GM21447 (cell line): ENCODE data around the gene NID2.

Source experiments
- ATAC-seq: cut with Tn5 transposase; IDR thresholded peaks from one replicate; pipeline ENCODE4 v1.9.1; 2021; ENCODE audit not compliant: unreplicated experiment

NID2 gene

DNA sequence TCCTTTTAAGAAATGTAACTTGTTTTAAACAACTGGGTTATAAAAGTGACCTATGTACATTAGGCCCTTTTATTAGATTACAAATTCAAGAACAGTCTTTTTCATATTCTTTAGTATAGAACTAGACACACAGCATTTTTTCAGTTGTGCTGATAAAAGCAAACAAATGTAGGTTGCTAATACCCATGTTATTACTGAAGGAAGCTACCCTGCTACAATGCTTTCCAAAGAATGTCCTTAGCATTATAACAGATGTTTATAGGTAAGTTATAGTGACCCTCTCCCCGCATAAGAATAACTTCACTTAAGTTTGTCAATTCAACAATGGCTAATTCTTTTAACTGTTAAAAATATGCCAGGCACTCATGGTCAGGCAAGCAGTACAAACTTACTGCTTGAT lies 61.6 kb downstream of the NID2 start:
- ATAC-seq: no peak

DNA sequence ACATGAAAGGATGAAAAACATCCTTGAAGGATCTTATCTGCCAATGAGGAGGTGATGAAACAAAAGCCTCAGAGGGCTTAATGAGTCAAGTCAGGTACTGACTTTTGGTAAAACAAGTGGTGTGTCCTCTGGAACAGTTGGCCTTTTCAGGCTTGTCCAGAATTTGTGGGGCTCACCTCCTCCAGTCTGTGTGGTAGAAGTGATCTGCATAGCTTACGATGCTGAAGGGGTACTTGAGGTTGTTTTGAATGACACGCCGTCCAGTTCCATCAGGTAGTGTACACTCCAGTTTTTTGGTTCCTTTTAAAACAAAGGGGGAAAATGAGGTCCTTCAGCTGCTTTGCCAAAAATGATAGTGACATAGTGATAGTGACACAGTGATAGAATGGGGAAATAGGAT lies 62.5 kb downstream of the NID2 start:
- no peak for ATAC-seq

DNA sequence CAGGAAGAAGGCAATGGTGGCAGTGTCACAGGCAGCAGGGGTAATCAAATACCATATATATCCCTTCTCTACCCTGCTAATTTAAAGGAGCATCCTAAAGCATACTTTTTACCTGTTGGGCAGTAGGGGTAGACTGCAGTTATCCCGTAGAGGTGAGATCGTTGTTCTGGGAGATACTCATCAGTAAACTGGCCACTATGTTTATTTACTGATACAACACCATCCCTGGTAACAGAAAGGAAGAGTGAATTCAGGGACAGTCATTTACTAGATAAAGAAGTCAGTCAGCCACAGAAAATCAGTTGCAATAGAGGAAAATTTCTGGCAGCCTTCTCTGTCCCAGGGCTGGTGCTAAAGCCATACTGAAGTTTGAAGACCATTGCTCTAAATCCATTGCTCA lies 63.2 kb downstream of the NID2 start:
- ATAC-seq: no peak

DNA sequence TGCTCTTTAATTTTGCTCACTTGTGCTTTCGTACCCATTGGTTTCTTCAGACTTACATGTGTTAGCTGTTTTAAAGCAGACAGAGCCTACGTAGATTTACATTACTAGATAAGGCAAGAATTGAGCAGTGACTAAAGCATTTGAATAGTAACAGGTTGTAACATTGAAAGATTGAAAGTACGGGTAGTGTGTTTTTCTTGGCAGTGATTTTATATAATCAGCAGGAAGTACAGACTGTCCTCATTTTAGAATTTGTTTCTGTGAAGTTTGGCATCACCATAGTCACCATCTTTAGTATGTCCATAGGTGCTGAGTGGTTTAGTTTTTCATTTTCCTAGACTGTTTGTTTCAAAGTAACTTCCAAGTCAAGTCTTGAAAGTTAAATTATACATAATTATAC lies 65.5 kb downstream of the NID2 start:
- ATAC-seq: no peak

DNA sequence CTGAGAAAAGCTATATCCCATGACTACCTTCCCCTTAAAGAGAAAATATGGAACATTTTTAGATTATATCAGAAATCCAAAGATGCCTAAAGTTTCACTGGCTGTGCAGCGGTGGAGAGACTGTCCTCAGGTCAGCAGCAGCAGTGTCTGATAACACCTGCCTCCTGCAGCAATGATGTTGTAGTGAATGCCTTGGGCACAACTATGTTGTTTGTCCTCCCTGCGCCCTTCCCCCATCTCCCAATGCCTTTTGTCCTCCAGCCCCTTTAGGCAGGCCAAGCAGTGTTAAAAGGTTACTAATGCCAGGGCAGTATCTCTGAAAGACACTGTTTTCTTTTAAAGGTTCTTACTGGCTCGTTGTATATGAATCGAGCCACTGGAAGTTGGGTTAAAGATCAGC lies 66.3 kb downstream of the NID2 start:
- ATAC-seq: no peak

DNA sequence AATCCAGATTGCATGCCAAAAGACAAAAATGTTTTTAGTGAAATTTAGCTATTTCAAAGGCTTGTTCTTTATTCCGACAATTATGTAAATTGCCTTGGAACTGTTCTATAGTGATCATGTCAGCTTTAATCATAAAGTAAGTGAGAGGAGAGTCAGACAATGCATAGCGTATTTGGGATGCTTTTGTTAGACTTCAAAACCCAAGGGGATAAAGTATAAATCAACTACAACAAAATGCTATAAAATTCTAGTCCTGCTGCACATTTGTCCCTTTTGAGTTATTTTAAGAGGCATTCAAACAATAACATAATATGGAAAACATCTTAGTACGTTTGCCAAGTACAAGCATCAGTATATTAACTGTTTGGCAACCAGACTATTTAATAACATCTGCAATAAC lies 68.2 kb downstream of the NID2 start:
- no peak for ATAC-seq

DNA sequence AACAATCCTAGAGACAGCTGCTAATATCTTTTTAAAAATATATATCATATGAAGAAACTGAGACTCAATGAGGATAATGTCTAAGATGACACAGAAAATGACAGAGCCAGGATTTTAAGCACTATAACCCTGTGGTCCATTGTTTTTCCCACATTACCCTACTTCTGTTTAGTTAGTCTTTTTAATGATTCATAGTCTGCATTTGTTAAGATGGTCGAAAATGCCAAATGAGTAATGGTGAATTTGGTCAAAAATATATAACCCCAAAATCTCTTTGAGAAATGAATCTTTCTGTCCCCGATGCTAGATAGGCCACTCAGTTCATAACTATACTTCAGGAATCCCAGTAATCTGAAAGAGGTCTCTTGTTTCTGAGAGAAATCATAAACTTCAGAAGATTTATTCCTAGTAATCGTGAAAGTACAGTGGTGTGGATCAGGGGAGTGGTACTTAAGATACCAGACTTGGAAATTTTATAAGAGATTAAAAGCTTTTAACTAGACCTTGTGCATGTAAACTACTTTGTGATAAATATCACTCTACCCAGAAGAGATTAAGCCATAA lies 68.8 kb downstream of the NID2 start:
- ATAC-seq: no peak

DNA sequence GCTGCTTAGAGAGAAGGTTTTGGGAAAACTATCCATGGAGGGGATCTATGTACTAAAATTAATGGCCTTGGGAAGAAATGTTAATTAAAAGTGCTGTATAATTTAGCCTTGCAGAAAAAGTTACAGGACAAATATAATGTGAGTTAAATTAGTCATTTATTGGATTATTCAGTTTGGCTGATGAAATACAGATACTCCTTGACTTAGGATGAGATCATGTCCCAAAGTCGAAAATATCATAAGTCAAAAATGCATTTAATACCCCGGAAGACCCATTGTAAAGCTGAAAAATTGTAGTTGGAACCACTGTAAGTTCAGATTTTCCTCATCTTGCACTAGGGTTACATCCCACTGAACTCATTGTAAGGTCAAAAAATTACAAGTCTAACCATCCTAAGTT lies 69.8 kb downstream of the NID2 start:
- ATAC-seq: no peak

DNA sequence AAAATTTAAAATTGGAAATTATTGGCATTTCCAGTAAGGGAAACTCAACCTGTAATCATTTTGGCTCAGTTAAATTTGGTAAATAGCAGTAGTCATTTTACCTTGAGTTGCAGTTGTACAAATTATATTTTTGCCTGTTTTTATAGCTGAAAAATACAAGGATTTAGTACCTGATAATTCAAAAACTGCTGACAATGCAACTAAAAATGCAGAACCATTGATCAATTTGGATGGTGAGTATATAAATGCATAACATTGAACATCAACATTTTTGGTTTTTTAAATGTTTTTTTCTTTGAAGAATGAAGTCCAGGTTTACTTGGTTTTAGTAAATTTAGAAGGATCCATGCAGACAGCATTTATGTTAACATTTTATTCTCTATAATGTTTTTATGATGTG lies 70.5 kb downstream of the NID2 start:
- no peak for ATAC-seq

DNA sequence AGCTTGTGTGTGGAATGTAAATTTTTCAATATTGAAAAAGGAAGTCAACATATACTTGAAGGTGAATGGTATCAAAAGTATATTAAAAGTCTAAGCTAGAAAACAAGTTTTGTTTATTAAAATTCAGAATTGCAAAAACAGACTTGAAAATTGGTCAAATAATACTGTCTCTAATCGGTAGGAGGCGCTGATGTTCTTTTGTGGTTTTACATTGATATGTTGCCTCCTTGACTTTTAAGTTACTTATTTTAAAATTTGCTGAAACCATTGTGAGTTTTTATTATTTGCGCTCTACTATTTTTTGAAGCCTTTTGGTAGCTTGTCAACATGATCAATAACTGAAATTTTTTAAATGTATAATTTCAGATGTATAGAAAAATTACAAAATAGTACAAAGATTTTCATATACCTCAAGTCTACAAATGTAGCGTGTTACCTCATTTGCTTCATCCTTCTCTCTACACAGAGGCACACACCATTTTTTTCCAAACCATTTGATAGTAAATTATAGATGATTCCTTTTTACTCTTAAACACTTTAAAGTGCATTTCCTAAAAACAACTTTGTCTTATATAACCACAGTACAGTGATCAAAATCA lies 72.6 kb downstream of the NID2 start:
- no peak for ATAC-seq

DNA sequence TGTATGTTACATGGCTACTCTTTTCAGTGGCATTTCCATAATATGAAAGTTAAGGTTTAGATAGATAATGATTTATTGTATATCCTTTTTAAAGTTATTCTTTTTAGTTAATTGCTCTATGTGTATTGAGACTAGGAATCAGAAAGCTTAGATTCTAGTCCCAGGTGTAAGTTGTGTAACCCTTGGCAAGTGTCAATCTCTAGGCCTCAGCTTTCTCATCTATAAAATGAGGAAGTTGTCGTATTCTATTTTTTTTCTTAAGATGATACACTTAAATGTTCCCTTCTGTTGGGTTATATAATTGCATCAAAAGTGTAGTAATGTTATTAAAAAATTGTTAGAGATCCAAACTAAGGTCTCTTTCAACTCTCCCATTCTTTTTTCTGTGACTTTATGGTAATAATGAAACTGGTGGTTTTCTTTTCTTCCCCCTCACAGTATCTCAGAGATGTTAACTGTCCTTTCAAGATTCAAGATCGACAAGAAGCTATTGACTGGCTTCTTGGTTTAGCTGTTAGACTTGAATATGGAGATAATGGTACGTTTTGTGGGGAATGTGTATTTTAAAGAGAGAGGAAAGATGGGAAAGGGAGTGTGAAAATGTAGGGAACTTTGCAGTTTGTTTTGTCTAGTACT lies 75.5 kb downstream of the NID2 start:
- no peak for ATAC-seq

DNA sequence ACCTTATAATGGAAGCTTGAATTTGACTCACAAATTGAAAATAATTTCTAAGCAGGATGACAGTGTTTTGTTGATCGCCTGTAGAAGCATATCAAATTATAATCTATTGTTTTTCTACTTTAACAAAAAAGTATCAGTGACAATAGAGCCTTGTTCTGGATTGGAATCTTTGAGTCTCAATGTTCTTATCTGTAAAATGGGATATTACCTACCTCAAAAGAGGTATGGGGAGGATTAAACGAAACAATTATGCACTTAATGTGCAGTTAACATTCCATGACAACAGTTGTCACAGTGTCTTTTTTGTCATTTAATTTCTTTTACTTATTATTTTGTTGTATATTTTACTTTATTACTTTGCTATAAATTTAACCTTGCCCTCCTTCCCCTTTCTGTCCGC lies 78.4 kb downstream of the NID2 start:
- ATAC-seq: no peak

DNA sequence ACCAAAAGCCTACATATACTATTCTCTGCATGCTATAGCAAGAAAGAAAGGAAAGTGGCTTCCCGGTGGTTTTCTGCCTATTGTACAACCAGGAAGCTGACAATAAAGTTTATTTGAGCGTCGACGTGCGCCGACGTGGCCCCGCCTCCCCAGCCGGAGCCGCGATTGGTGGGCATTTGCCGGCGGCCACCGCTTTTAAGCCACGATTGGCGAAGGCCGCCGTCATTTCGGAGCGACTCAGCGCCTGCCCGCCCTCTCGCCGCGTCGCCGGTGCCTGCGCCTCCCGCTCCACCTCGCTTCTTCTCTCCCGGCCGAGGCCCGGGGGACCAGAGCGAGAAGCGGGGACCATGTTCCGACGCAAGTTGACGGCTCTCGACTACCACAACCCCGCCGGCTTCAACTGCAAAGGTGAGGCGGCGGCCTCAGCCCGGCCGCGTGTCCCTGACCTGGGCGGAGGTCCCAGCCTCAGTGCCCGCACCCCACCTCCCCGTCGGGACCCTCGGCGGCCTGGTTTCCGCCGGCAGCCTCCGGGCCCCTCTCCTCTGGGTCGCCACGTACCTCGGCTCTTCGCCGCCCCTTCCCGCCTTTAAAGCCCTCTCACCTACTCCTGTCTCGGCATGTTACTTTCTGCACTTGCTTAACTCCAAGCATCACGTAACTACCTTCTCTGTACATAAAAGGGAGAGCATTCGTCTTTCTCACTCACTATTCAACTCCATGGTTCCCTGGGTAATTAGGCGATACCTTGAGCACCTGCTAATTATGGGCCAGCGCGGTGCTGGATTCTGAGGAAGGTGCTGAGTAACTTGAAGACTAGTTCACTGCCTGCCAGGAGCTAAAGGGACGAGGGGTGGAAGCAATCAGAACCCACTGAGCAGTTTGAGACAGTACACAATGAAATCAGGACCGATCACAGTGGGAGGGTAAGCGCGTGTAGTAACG lies 79.3 kb downstream of the NID2 start, which contains the start of gene RTRAF:
Gene RTRAF, plus strand, starts transcription at position 254 of the 942 bp plus-strand sequence. Its CDS starts 94 bp downstream, at position 348.
- ATAC-seq: peak; percentile 96

DNA sequence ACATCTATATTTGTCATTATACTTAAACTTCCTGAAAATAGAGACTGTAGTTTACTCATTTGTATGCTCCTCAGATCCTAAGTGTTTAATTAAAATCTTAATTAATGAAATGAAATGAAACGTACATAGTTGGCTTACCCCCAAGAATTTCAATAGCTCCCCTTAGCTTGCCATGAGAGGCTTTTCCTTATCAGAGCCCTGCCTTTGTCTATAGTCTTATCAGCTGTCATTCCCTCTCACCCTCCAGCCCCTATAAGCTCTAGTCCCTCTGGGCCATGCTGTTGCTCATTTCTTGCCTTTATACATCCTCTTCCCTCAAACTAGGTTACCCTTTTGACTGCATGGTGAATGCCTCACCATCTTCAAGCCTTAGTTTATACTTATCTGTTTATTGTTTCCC lies 80.6 kb downstream of the NID2 start:
- ATAC-seq: no peak

DNA sequence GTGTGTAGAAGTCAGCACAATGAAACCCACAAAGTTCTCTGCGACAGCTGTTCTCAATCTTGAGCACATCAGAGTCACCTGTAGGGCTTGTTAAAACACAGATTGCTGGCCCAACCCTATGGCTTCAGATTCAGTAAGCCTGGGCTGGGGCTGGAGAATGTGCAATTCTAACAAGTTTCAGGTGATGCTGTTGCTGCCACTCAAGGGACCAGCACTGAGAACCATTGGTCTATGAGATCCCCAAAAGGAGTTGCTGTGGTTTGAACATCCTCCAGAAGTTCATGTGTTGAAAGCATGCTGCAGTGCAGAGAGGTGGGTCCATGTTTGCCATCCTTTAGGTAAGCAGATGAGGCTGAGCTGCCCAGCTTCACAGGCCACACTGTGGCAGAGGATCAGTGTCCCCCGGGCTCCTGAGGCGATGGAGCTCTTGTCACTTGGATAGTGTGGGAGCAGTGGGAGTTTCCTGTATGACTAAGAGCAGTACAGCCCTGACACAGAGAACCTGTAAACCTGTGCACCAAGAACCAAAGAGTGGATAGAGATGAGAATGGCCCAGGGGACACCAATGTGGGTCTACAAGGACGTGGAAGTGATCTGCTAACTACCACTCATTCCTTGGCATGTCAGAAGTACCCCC lies 87.5 kb downstream of the NID2 start:
- no peak for ATAC-seq

DNA sequence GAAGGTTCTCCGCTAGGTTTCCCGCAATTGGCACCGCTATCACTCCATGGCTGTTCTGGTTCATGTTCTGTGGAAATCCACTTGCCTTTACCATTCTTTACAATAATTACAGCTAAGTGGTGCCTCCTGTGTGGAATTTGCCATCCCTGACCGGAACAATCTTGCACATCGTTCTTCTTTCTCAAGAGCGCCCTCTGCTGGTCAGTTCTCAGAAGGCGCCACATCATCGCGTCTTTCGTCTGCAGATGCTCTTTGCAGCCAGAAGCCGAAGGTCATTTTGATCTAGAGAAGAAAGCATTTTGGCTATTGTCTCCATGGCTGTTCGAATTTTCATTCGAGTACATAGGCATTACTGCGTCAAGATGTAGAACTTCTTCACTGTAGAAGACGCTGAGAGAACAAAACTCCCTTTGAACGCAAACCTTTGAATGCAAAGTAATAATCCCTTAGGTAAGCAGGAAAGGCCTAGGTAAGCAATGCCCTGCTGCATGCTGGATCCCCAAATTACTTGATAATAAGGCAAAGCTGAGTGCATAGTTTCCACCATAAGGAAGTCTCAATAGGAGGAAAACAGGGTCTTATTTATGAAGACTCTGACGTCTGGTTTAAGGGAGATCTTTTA lies 89.7 kb downstream of the NID2 start:
- ATAC-seq: peak; percentile 63

DNA sequence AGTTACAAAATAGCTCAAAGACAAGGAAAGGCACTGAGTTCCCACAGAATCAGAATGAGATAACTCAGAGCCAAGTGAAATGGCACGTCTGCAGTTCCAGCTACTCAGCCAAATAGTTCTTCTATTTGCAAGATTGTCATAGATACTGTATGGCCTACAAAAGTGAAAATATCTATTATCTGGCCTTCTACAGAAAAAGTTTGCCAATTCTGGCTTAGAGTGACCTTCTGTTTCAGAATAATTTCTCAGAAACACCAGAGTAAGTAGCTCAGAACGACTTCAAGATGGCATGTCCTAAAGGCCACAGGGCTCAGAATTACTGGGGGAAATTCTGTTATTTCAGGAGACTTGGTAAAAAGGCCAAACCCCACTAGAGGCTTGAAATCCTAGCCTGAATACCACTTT lies 90.2 kb downstream of the NID2 start:
- ATAC-seq: no peak

DNA sequence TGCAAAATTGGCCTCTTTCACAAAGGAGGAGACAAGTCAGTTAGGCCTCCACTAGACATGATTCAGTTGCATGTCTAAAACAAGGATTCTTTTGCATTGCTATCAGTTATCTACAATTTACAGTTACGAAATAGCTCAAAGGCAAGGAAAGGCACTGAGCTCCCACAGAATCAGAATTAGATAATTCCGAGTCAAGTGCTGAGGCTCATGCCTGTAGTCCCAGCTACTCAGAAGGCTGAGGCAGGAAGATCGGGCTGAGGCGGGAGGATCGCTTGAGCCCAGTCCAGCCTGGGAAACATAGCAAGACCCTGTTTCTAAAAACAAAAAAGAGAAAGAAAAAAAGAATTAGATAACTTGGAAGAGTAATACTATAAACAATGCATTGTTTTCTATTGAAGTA lies 91.8 kb downstream of the NID2 start:
- ATAC-seq: no peak

DNA sequence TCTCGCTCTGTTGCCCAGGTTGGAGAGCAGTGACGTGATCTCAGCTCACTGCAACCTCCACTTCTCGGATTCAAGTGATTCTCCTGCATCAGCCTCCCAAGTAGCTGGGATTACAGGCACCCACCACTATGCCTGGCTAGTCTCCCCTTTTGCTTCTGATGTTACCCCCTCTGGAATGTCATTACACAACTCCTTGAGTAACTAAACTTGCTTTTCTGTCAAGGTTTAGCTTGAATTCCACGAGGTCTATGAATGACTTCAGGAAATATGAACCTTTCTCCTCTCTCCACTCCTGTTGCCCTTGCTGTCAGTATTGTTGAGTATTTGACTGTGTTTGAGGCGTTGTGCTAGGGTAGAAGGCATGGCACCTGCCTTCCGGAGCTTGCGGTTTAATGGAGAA lies 96.3 kb downstream of the NID2 start:
- no peak for ATAC-seq

DNA sequence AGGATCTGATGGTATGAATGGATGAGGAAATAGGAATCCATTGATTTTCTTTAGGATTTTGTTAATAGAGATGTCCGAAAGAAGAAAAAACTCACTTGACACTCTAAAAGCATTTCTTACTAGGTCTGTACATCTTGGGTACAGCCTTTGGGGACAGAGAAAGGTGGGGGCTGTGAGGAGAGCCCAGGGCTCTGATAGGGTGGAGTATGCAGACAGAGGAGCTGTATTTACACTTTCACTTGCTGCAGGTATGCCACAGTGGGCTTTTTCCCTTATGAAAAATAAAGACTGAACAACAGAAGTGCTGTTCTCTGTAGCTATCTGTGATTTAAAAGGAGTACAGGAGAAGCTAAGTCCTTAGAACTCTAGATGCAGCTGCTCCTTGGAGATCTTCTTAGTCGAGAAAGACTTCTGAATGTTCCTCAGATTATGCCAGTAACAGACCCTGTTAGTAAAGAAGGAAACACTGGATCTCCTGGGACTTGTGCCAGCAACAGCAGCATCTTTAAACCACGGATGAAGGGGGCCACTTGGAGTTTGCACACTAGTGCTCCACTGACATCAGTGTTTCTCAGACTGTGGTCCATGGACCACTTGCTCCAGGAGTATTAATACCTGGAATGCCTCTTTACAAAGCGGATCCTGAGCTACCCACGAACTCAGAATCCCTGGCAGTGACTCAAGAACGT lies 98.9 kb downstream of the NID2 start:
- no peak for ATAC-seq
